ENCODE results near the gene PPIP5K2.
"Not testable (repeated sequence)": the region's sequence is repeated elsewhere in the genome, so short reads cannot be mapped to it uniquely, and the experiment has no call there.

PPIP5K2 gene

GRCh38 chr5:103210952-103211351 lies 90.9 kb downstream of the PPIP5K2 start:
- no peak for DNase-seq

- no peak for DNase-seq
Observed at GRCh38 chr5:103211576-103212561, 91.8 kb downstream of the PPIP5K2 start.

GRCh38 chr5:103216137-103216536 lies 96.0 kb downstream of the PPIP5K2 start:
- DNase-seq: no peak

- DNase-seq: no peak
Observed at GRCh38 chr5:103216697-103217096, 96.6 kb downstream of the PPIP5K2 start.

GRCh38 chr5:103217101-103217500 lies 97.0 kb downstream of the PPIP5K2 start:
- DNase-seq: no peak

- no peak for DNase-seq
Observed at GRCh38 chr5:103218164-103218563, 98.1 kb downstream of the PPIP5K2 start.

- not testable (repeated sequence) for DNase-seq
Observed at GRCh38 chr5:103219074-103219473, 99.0 kb downstream of the PPIP5K2 start.

GRCh38 chr5:103223031-103223955 lies 103.2 kb downstream of the PPIP5K2 start:
- no peak for DNase-seq

- DNase-seq: peak; percentile 25
Observed at GRCh38 chr5:103224118-103224893, 104.2 kb downstream of the PPIP5K2 start.

GRCh38 chr5:103224894-103225246 lies 104.8 kb downstream of the PPIP5K2 start:
- DNase-seq: no peak

GRCh38 chr5:103228061-103228460 lies 108.0 kb downstream of the PPIP5K2 start:
- DNase-seq: no peak

GRCh38 chr5:103228588-103228987 lies 108.5 kb downstream of the PPIP5K2 start:
- no peak for DNase-seq

- no peak for DNase-seq
Observed at GRCh38 chr5:103232393-103232999, 112.4 kb downstream of the PPIP5K2 start.

- no peak for DNase-seq
Observed at GRCh38 chr5:103234239-103234975, 114.3 kb downstream of the PPIP5K2 start.

GRCh38 chr5:103235891-103236290 lies 115.8 kb downstream of the PPIP5K2 start:
- no peak for DNase-seq

- no peak for DNase-seq
Observed at GRCh38 chr5:103237778-103238177, 117.7 kb downstream of the PPIP5K2 start.

- no peak for DNase-seq
Observed at GRCh38 chr5:103243665-103244064, 123.6 kb downstream of the PPIP5K2 start.

GRCh38 chr5:103244398-103244797 lies 124.3 kb downstream of the PPIP5K2 start:
- DNase-seq: no peak

GRCh38 chr5:103245761-103246160 lies 125.7 kb downstream of the PPIP5K2 start:
- no peak for DNase-seq

- DNase-seq: no peak
Observed at GRCh38 chr5:103247118-103247517, 127.0 kb downstream of the PPIP5K2 start.

GRCh38 chr5:103249068-103249467 lies 129.0 kb downstream of the PPIP5K2 start:
- DNase-seq: no peak

- no peak for DNase-seq
Observed at GRCh38 chr5:103254921-103255320, 134.8 kb downstream of the PPIP5K2 start.

Measured in NCI-H187 treated with DMSO at 0.1 percent for 48 hours (cell line).